Upper lobe of left lung (tissue), 4 donors: ENCODE results near the gene KLC3.
"Not testable (repeated sequence)": the region's sequence is repeated elsewhere in the genome, so short reads cannot be mapped to it uniquely, and the experiment has no call there.

ENCODE experiments used
- CTCF ChIP-seq, 6 experiments: fragments of 450-650 bp in 4 of 6; fragments of 200-600 bp in 2 of 6; sonication (generic) in 2 of 6; IDR thresholded peaks; one replicate each; pipeline ENCODE4 v1.5.1; 2016 to 2019; ENCODE audit warnings: antibody characterized with exemption in 6 of 6
- EP300 ChIP-seq, 4 donors: sonication (generic); formaldehyde crosslinking; IDR thresholded peaks; one replicate each; pipeline ENCODE4 v1.5.1; 2017; ENCODE audit warnings: antibody characterized with exemption in 4 of 4, control low read depth in 2 of 4
- POLR2A ChIP-seq, 4 donors: fragments of 450-650 bp; IDR thresholded peaks; one replicate each; pipeline ENCODE4 v1.5.1; 2016 to 2017; ENCODE audit warnings: antibody characterized with exemption in 4 of 4, mild to moderate bottlenecking in 2 of 4
- POLR2AphosphoS5 ChIP-seq, 2 donors: sonication (generic); formaldehyde crosslinking; IDR thresholded peaks; one replicate each; pipeline ENCODE4 v1.5.1; 2017; ENCODE audit warnings: antibody characterized with exemption in 2 of 2

GRCh38 chr19:45309322-45309721, 31.2 kb upstream of the KLC3 start:
- not testable (repeated sequence) for TF ChIP-seq CTCF, EP300, POLR2A, POLR2AphosphoS5 (IDR thresholded peaks at IDR 0.05)
